SU-DHL-6 (cell line): Measurements from ENCODE around the gene WDR4.

Experiments used
- EZH2phosphoT487 ChIP-seq: fragments of 200-600 bp; sonication (generic), shearing (Covaris generic); conservative IDR thresholded peaks from 2 replicates; pipeline ENCODE4 v1.6.1; 2018; ENCODE audit warnings: mild to moderate bottlenecking, antibody characterized with exemption, low read length, moderate library complexity, mixed read lengths
- TF ChIP-seq, protein P1 (sequence below): fragments of 200-600 bp; sonication (generic); IDR thresholded peaks from one replicate; pipeline ENCODE4 v1.5.1; 2017; ENCODE audit warnings: antibody characterized with exemption, mild to moderate bottlenecking, low read length, moderate library complexity; ENCODE audit not compliant: insufficient read depth, poor library complexity, severe bottlenecking

DNA sequence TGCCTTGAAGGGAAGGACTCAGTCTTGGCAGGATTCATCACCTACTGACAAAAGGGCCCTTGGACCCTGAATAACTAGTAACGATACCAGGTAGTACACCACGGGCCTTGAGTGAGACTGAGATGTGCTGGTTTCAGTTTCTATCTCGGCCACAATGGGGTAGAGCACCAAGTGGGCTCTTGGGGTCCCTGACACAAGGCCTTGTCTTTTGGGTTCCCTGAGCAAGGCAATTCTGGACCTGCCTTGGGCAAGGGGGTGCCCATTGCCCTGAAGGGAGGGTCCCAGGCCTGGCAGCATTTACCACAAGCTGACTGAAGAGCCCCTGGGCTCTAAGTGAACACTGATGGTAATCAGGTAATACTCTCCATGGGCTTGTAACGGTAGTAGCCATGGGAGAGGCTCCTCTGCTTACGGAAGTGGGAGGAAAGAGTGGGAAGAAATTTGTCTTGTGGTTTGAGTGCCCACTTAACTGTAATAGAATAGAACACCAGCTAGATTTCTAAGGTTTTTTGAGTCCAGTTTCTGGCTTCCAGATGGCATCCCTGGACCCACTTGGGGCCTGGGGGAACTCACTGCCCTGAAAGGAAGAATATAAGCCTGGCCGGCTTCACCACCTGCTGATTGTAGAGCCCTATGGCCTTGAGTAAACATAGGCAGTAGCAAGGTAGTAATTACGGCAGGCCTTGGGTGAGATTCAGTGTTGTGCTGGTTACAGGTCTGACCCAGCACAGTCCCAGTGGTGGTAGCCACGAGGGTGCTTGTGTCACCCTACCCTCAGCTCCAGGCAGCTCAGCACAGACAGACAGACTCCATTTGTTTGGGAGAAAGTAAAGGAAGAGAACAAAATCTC, 58.5 kb downstream of the WDR4 start:
- no peak for TF ChIP-seq EZH2phosphoT487
- TF ChIP-seq, protein P1, sequence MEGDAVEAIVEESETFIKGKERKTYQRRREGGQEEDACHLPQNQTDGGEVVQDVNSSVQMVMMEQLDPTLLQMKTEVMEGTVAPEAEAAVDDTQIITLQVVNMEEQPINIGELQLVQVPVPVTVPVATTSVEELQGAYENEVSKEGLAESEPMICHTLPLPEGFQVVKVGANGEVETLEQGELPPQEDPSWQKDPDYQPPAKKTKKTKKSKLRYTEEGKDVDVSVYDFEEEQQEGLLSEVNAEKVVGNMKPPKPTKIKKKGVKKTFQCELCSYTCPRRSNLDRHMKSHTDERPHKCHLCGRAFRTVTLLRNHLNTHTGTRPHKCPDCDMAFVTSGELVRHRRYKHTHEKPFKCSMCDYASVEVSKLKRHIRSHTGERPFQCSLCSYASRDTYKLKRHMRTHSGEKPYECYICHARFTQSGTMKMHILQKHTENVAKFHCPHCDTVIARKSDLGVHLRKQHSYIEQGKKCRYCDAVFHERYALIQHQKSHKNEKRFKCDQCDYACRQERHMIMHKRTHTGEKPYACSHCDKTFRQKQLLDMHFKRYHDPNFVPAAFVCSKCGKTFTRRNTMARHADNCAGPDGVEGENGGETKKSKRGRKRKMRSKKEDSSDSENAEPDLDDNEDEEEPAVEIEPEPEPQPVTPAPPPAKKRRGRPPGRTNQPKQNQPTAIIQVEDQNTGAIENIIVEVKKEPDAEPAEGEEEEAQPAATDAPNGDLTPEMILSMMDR: no peak
